ENCODE data around the gene COL19A1. TPM values are rescaled to one million over a fixed set of nuclear protein-coding genes. Genes with fewer than 3 reads are reported as not detected.

The COL19A1 gene
- total RNA-seq, 4 donors from 2014 or later: 0.09 TPM; not detected in 3

GRCh38 chr6:69846312-69846711 lies 20.0 kb upstream of the COL19A1 start:
- no peak for TF ChIP-seq CTCF (IDR thresholded peaks at IDR 0.05)
- ATAC-seq (ENCODE audit: low FRiP score) (no peak), DNase-seq (ENCODE audit: low spot score) (no peak)

- no peak for TF ChIP-seq CTCF (IDR thresholded peaks at IDR 0.05)
- ATAC-seq (ENCODE audit: low FRiP score) (no peak), DNase-seq (ENCODE audit: low spot score) (no peak)
These were observed 19.4 kb upstream of the COL19A1 start for GRCh38 chr6:69846770-69847491.

- no peak for TF ChIP-seq CTCF (IDR thresholded peaks at IDR 0.05)
- DNase-seq (ENCODE audit: low spot score) (no peak), ATAC-seq (ENCODE audit: low FRiP score) (no peak)
These were observed 18.9 kb upstream of the COL19A1 start for GRCh38 chr6:69847492-69847788.

- TF ChIP-seq CTCF (IDR thresholded peaks at IDR 0.05): no peak
- ATAC-seq (ENCODE audit: low FRiP score) (no peak), DNase-seq (ENCODE audit: low spot score) (no peak)
These were observed 17.8 kb upstream of the COL19A1 start for GRCh38 chr6:69848552-69848951.

- ATAC-seq (ENCODE audit: low FRiP score) (no peak), DNase-seq (ENCODE audit: low spot score) (no peak)
- TF ChIP-seq CTCF (IDR thresholded peaks at IDR 0.05): no peak
These were observed 13.7 kb upstream of the COL19A1 start for GRCh38 chr6:69852706-69853105.

GRCh38 chr6:69861986-69862385 lies 4.4 kb upstream of the COL19A1 start:
- no peak for TF ChIP-seq CTCF (IDR thresholded peaks at IDR 0.05)
- no peak for ATAC-seq (ENCODE audit: low FRiP score)
- DNase-seq (ENCODE audit: low spot score): no peak

- no peak for TF ChIP-seq CTCF (IDR thresholded peaks at IDR 0.05)
- no peak for DNase-seq (ENCODE audit: low spot score)
- no peak for ATAC-seq (ENCODE audit: low FRiP score)
These were observed 2.6 kb upstream of the COL19A1 start for GRCh38 chr6:69863766-69864165.
